WTC11 (cell line): Measurements from ENCODE around the gene KLRD1.

Source experiments
- CBFB ChIP-seq: sonication (generic); formaldehyde crosslinking; IDR thresholded peaks from 2 replicates; pipeline ENCODE4 v1.8.1; 2022; ENCODE audit warnings: mild to moderate bottlenecking, low read depth, missing genetic modification reagents
- ESRRA ChIP-seq: sonication (generic); formaldehyde crosslinking; IDR thresholded peaks from 2 replicates; pipeline ENCODE4 v1.8.1; 2022; ENCODE audit warnings: mild to moderate bottlenecking, missing genetic modification reagents, borderline replicate concordance
- TF ChIP-seq, protein P1 (sequence below): fragments of 200-600 bp; IDR thresholded peaks from 2 replicates; pipeline ENCODE4 v1.8.0; 2022; ENCODE audit warnings: antibody characterized with exemption
- TF ChIP-seq, protein P2 (sequence below): sonication (generic); formaldehyde crosslinking; IDR thresholded peaks from 2 replicates; pipeline ENCODE4 v1.8.0; 2023; ENCODE audit warnings: missing genetic modification reagents
- TF ChIP-seq, protein P3 (sequence below): sonication (generic); formaldehyde crosslinking; IDR thresholded peaks from 2 replicates; pipeline ENCODE4 v1.8.0; 2022; ENCODE audit warnings: missing genetic modification reagents

DNA sequence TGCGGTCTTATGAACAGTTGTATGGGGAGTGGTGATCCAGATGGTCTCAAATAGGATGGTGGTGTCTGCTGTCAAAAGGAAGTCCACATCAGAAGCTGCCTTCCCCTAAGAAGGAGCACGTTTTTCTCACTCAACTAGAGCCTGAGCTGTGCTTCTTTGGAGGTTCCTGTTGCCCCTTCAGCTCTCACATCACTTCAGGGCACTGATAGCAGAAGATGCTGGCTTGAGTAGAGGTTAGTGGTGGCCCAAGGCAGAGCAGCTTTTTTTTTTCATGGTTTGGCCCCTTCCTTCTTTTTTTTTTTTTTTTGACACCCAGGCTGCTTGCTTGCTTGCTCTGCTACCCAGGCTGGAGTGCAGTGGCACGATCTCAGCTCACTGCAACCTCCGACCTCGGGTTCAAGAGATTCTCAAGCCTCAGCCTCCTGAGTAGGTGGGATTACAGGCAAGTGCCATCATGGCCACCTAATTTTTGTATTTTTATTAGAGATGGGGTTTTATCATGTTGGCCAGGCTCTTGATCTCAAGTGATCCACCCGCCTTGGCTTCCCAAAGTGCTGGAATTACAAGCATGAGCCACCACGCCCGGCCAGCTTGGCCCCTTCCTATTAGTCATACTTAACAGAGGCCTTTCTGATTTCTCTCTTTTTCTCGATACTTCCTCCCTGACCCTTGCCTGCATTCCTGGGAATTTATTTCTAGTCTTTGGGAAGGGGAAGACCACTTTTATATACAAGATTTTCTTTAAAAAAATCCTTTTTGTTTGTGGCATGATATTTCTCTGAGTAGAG, 31.6 kb downstream of the KLRD1 start:
- TF ChIP-seq ESRRA (CRISPR knock-in tag): no peak
- TF ChIP-seq, protein P1, sequence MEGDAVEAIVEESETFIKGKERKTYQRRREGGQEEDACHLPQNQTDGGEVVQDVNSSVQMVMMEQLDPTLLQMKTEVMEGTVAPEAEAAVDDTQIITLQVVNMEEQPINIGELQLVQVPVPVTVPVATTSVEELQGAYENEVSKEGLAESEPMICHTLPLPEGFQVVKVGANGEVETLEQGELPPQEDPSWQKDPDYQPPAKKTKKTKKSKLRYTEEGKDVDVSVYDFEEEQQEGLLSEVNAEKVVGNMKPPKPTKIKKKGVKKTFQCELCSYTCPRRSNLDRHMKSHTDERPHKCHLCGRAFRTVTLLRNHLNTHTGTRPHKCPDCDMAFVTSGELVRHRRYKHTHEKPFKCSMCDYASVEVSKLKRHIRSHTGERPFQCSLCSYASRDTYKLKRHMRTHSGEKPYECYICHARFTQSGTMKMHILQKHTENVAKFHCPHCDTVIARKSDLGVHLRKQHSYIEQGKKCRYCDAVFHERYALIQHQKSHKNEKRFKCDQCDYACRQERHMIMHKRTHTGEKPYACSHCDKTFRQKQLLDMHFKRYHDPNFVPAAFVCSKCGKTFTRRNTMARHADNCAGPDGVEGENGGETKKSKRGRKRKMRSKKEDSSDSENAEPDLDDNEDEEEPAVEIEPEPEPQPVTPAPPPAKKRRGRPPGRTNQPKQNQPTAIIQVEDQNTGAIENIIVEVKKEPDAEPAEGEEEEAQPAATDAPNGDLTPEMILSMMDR: no peak
- TF ChIP-seq, protein P2, sequence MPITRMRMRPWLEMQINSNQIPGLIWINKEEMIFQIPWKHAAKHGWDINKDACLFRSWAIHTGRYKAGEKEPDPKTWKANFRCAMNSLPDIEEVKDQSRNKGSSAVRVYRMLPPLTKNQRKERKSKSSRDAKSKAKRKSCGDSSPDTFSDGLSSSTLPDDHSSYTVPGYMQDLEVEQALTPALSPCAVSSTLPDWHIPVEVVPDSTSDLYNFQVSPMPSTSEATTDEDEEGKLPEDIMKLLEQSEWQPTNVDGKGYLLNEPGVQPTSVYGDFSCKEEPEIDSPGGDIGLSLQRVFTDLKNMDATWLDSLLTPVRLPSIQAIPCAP (CRISPR knock-in tag): no peak
- TF ChIP-seq CBFB (CRISPR knock-in tag): no peak
- TF ChIP-seq, protein P3, sequence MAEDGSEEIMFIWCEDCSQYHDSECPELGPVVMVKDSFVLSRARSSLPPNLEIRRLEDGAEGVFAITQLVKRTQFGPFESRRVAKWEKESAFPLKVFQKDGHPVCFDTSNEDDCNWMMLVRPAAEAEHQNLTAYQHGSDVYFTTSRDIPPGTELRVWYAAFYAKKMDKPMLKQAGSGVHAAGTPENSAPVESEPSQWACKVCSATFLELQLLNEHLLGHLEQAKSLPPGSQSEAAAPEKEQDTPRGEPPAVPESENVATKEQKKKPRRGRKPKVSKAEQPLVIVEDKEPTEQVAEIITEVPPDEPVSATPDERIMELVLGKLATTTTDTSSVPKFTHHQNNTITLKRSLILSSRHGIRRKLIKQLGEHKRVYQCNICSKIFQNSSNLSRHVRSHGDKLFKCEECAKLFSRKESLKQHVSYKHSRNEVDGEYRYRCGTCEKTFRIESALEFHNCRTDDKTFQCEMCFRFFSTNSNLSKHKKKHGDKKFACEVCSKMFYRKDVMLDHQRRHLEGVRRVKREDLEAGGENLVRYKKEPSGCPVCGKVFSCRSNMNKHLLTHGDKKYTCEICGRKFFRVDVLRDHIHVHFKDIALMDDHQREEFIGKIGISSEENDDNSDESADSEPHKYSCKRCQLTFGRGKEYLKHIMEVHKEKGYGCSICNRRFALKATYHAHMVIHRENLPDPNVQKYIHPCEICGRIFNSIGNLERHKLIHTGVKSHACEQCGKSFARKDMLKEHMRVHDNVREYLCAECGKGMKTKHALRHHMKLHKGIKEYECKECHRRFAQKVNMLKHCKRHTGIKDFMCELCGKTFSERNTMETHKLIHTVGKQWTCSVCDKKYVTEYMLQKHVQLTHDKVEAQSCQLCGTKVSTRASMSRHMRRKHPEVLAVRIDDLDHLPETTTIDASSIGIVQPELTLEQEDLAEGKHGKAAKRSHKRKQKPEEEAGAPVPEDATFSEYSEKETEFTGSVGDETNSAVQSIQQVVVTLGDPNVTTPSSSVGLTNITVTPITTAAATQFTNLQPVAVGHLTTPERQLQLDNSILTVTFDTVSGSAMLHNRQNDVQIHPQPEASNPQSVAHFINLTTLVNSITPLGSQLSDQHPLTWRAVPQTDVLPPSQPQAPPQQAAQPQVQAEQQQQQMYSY: no peak
